KBM-7 (cell line): Measurements from ENCODE around the gene NDFIP1.
A peak's percentile ranks its signal among the peaks of the same experiment; 100 is the strongest.

ENCODE experiments used
- DNase-seq: peaks from one replicate; pipeline ENCODE4 v3.0.0-alpha.2; 2015
- in situ Hi-C: fragments of 300-500 bp; cut with MboI; formaldehyde crosslinking; loops from 2 replicates; pipeline ENCODE4 v1.14.3; 2020; ENCODE audit warnings: low sequenced_read_pairs, low pct_unique_long_range_greater_than_20kb, mixed read lengths

Gene NDFIP1

DNA sequence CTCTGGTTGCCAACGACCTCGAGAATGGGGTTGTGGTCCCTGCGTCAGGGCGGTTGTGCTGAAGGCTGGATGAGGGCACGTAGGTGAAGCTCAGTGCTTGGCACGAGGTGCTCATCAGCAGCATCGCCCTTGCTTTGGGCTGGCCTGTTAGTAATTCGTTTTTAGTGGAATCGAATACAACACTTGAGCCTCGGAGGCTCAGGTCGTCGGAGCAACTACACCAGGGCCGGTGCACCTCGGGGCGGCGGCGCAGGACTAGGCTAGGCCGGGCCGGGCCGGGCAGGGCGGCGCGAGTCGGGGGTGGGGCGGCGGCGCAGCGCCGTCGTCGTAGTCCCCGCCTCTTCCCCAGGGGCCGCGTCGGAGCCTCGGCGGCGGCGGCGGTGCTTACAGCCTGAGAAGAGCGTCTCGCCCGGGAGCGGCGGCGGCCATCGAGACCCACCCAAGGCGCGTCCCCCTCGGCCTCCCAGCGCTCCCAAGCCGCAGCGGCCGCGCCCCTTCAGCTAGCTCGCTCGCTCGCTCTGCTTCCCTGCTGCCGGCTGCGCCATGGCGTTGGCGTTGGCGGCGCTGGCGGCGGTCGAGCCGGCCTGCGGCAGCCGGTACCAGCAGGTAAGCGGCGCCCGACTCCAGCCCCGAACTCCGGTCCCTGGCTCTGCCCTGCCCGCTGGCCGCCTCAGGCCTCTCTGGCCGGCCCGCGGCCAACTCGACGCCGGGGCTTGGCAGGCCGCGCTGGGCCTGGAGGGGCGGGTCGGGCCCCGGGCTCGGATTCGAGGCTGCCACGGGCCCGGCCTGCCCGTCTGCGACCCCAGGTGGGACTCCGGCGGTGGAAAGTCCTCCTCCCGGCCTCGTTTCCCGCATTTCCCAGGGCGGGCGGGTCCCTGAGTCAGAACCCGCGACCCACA is at the start of gene NDFIP1:
TSS of gene NDFIP1 (plus strand) at position 348 of the 899 bp plus-strand sequence. CDS start at position 544, 196 bp downstream.
- in situ Hi-C loops, result no loop called here
- peak; percentile 85 for DNase-seq

DNA sequence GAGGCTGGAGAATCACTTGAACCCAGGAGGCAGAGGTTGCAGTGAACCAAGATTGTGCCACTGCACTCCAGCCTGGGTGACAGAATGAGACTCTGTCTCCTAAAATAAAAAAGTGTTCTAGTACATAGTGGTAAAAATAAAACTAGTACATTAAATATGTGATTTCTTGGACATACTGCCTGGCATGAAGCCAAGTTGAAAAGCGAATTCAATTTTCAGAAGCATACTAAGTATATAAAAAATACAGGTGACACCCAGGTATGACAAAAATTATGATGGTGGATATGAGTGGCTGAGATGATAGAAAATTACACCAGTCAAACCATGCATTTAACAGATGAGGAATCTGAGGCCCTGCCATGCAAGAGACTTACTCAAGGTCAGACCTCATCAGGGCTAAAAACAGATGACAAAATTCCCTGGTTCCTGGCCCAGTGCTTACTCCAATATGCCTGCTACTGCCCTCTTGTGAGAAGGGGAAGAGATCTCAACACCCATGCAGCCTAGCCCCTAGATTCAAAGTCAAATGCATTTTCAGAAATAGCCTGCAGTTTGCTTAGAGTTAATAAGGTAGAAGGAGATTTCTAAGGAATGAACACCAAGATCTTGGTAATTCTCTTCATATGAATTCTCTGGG is 49.2 kb upstream of the NDFIP1 start:
- DNase-seq, result no peak

DNA sequence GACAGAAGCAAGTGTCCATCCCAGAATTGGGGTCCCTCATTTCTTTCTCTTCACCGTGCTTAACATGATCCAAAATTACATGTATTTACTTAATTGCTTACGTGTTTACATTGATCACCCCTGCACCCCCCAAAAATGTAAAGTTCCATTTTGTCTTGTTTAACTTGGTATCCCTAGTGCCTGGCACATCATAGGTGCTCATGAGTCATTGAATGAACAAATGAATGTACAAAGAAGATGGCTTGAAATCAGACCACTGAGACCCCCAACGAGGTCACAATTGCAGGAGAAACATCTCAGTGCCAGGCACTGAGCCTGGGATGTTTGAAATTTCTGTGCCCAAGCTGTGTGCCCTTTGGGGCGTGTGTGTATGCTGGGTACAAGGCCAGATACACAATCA is 45.2 kb upstream of the NDFIP1 start:
- no peak for DNase-seq
- in situ Hi-C loops, result no loop called here

More for the DNA sequence above, 49.2 kb upstream of the NDFIP1 start:
- in situ Hi-C loops, result no loop called here

GRCh38 chr5:142063878-142064331 is 44.7 kb upstream of the NDFIP1 start:
- in situ Hi-C loops, result no loop called here
- peak; percentile 47 for DNase-seq

GRCh38 chr5:142065273-142065672 is 43.3 kb upstream of the NDFIP1 start:
- in situ Hi-C loops, result no loop called here
- no peak for DNase-seq

DNA sequence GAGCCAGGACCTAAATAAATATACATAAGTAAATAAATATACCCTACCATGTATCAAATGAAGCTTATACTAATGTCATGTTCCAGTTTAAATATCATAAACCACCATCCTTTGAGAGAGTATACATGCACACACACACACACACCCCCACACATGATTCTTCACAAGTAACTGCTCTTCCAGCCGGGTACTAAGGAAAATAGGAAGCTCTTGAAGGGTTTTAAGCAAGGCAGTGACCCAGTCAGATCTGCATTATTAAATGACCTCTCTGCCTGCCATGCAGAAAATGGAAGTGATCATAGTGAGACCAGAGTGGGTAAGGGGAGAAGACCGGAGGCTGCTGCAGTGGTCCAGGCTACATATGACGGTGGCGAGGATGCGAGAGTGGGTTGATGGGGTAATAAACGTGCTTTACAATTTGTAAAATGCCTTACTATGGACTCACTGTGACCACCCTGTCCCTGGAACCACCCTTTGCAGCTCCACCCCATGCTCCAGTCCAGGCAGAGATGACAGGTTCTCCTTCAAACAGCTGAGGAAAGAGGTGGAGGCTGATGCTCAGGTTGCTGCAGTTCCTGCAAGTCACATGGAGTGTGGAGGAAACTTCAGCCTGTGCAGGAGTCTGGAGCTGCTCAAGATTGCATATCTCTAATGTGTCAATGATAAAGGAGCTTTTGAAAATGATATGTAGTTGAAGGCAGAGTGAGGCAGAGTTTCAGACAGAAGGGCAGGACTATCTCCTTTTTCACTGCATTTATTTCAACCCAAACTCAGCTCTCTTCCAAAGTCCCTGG is 38.8 kb upstream of the NDFIP1 start:
- in situ Hi-C loops, result no loop called here
- DNase-seq, result no peak

- no peak for DNase-seq
- in situ Hi-C loops, result no loop called here
Measured at GRCh38 chr5:142070734-142071133, 37.8 kb upstream of the NDFIP1 start.

- DNase-seq, result peak; percentile 35
- in situ Hi-C loops, result no loop called here
Measured at GRCh38 chr5:142072488-142072887, 36.1 kb upstream of the NDFIP1 start.

GRCh38 chr5:142073362-142073988 is 35.1 kb upstream of the NDFIP1 start:
- DNase-seq, result no peak
- in situ Hi-C loops, result no loop called here

DNA sequence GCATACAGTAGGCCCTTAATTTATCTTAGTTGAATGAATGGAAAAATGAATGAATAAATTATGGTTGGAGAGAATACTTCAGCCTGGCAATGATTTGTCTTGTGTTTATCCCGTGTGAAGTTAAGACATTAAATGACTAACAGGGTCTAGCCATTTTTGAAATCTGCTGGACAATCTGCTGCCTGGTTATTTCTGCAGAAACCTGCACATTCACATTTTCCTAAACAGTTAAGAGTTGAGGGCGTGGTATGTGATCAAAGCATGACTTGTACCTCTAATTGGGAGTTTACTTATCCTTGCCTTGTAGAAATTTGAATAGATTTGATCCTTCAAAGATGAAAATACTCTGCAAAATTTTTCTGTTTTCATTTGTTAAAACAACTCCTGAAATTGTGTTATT is 34.6 kb upstream of the NDFIP1 start:
- DNase-seq, result no peak
- in situ Hi-C loops, result no loop called here

DNA sequence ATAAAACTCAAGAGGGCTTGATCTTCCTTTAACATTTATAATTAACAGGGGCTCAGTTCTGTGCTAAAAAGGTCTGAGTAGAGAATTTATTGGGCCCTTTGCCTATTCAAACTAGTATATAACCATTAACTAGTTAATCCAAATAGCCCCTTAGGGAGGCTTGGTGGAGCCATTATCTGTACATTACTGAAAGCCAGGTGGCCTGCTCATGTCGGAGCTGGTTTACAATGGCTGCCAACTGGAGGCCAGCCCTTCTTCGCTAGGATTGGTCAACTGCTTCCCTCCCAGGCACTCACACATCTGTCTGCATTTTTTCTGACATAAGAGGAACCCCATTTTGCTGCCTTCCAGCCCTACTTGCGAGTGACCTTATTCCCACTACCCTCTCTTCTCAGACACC is 30.4 kb upstream of the NDFIP1 start:
- no peak for DNase-seq
- in situ Hi-C loops, result no loop called here

DNA sequence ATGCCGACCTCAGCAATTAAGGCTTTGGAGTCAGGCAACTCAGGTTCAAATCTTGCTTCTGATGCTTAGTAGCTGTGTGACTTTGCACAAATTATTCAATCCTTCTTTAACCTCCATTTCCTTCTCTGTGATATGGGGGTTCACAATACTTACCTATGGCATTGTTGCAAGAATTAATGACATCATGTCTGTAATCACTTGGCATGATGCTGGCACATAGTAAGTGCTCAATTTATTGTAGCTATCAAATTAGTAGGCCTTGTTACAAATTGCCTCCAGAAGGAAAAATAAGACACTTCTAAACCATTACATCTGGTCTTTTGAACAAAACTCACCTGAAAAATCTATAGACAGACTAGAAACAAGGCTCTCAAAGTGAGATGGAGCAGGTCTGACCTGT is 29.9 kb upstream of the NDFIP1 start:
- no peak for DNase-seq
- in situ Hi-C loops, result no loop called here

DNA sequence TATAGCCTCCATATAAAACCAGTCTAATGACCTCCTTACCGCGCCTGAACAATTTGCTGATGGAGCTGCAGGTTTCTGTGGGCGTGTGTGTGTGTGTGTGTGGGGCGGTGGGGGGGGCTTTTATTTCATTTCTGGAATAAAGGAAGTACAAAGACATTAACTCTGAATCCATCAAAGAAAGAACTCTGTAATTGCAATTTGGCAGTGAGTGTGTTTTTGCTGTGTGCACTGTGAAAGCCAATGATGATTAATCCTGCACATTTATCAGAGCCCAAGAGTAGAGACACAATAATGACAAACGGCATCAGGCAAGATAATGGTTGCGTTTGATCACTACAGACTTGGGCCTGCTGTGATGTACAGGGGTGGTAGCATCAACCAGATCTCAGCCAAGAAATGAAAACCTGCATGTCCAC is 29.3 kb upstream of the NDFIP1 start:
- DNase-seq, result no peak

DNA sequence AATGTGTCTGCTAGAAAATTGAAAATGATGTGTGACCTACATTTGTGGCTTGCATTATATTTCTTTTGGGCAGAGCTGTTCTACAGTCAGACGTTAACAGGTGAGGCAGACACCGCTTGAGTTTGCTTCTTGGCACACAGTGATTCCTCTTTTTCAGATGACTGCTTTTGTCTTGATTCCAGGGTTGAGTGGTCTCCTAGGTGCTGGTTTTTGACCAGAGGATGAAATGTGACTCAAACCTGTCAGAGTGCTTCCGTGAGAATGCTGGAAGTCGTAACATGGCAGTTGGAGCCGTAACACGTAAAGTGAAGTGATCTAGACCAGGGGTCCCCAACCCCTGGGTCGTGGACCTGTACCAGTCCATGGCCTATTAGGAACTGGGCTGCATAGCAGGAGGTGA is 28.3 kb upstream of the NDFIP1 start:
- in situ Hi-C loops, result no loop called here
- DNase-seq, result no peak

More for the DNA sequence above, 29.3 kb upstream of the NDFIP1 start:
- in situ Hi-C loops, result no loop called here

GRCh38 chr5:142082182-142082781 is 26.3 kb upstream of the NDFIP1 start:
- no peak for DNase-seq
- in situ Hi-C loops, result no loop called here

DNA sequence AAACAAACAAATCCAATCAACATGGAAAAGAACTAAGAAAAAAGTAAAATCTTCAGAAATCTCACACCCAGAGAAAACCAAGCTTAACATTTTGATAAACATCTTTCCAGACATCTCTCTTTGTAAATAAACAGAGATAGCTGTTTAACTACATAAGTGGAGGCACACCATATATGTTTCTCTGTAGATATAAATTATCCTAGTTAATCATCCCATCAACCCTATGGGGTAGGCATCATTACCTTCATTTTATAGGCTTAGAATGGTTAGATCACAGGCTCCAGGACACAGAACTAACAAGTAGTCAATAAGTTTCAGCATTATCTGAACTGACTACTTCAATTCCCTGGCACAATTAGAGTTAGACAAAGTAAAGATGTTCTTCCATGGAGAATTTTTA is 22.4 kb upstream of the NDFIP1 start:
- no peak for DNase-seq
- in situ Hi-C loops, result no loop called here

GRCh38 chr5:142086679-142087078 is 21.9 kb upstream of the NDFIP1 start:
- in situ Hi-C loops, result no loop called here
- no peak for DNase-seq

DNA sequence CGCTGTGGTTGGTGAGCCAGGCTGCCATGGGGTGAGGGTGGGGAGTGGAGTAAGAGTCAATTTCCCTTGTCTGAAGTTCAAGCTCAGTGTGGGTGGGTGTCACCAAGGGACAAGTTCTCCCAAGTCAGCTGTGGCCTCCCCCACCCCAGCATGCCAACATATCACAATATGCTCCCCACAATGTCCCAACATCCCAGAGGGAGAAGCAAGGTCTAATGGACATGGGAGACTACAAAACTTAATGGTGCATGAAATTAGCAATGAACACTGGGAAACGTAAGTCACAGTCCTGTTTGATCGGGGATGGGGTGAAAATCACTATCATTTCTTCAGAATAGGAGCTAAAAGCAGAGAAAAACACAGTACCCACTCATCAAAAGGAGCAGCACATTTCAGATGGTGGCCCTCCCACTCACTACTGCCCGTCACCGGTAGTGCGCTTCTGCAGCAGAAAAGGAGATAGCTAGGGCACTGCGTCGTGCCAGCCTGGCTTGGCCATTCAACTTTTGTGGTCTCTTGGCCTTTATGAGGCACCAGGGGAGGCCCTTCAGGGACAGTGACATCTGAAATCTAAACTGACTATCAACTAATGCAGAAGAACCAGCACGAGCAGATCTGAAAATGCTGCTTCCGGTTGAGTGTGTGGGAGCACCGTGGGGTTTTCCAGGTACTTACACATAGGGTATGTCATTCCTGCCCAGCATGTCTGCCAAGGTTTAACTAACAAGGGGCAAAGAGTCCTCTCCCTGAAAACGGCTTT is 20.5 kb upstream of the NDFIP1 start:
- DNase-seq, result no peak
- in situ Hi-C loops, result no loop called here
